Kidney epithelial cell (primary cell): Measurements from ENCODE around the gene TBX4. TPM values are rescaled to one million over a fixed set of nuclear protein-coding genes. Genes with fewer than 3 reads are reported as not detected.

Experiments used
- DNase-seq: peaks from one replicate; pipeline ENCODE4 v3.0.0-alpha.2; 2010; ENCODE audit warnings: low read depth
- H3K27me3 ChIP-seq: 2 replicates; pipeline ENCODE4 v1.6.0; 2011; ENCODE audit warnings: low read length; ENCODE audit not compliant: control insufficient read depth, insufficient read depth
- H3K36me3 ChIP-seq: 2 replicates; pipeline ENCODE4 v1.5.1; 2011; ENCODE audit warnings: low read length; ENCODE audit not compliant: control insufficient read depth, insufficient read depth
- H3K4me3 ChIP-seq: 2 replicates; pipeline ENCODE4 v1.5.1; 2011; ENCODE audit warnings: low read depth, mild to moderate bottlenecking, control low read depth, low read length
- CTCF ChIP-seq: IDR thresholded peaks from 2 replicates; pipeline ENCODE4 v1.5.1; 2011; ENCODE audit warnings: mild to moderate bottlenecking, moderate library complexity, low read length, control low read depth, inconsistent platforms; ENCODE audit not compliant: insufficient read depth, poor library complexity, severe bottlenecking
- total RNA-seq: library from RNA; depleted of rRNA; stranded (reverse); fragments of >200 nt; gene quantifications from 2 replicates; pipeline ENCODE4 v1.2.3, GENCODE V29; 2015

Gene TBX4
- total RNA-seq, 1 donor from 2014 or later: not detected

- Histone ChIP-seq H3K27me3 (no peaks in the 10 kb centered on the region), H3K4me3 (no peak overlapping the region), H3K36me3 (no peaks in the 10 kb centered on the region)
- DNase-seq: no peak
- no peak for TF ChIP-seq CTCF
These were observed 46.1 kb downstream of the TBX4 start for GRCh38 chr17:61498042-61498994.

- no peaks in the 10 kb centered on the region for H3K36me3 ChIP-seq
These were observed 47.4 kb downstream of the TBX4 start for GRCh38 chr17:61499632-61500031.

GRCh38 chr17:61500287-61500686 lies 48.1 kb downstream of the TBX4 start:
- no peaks in the 10 kb centered on the region for H3K36me3 ChIP-seq
- H3K27me3 ChIP-seq: no peaks in the 10 kb centered on the region

More at GRCh38 chr17:61499632-61500031, 47.4 kb downstream of the TBX4 start:
- TF ChIP-seq CTCF: no peak
- no peak for DNase-seq
- Histone ChIP-seq H3K27me3 (no peaks in the 10 kb centered on the region), H3K4me3 (no peak overlapping the region)

GRCh38 chr17:61502292-61502691 lies 50.1 kb downstream of the TBX4 start:
- Histone ChIP-seq H3K4me3 (no peak overlapping the region), H3K27me3 (peaks cover 2% of the 10 kb centered on the region), H3K36me3 (no peaks in the 10 kb centered on the region)
- DNase-seq: no peak
- TF ChIP-seq CTCF: no peak

More at GRCh38 chr17:61500287-61500686, 48.1 kb downstream of the TBX4 start:
- no peak for DNase-seq
- no peak overlapping the region for H3K4me3 ChIP-seq
- no peak for TF ChIP-seq CTCF

GRCh38 chr17:61503961-61504360 lies 51.7 kb downstream of the TBX4 start:
- H3K36me3 ChIP-seq: no peaks in the 10 kb centered on the region
- DNase-seq: no peak
- no peak overlapping the region for H3K4me3 ChIP-seq
- no peak for TF ChIP-seq CTCF
- peaks cover 5% of the 10 kb centered on the region for H3K27me3 ChIP-seq
